Midbrain (tissue), 1 donor: ENCODE measurements around the gene VEZF1.
A peak's percentile ranks its signal among the peaks of the same experiment; 100 is the strongest.

Experiments
- DNase-seq: peaks from one replicate; lab custom pipeline; 2025; lab: John Stamatoyannopoulos, UW

VEZF1 gene

DNA sequence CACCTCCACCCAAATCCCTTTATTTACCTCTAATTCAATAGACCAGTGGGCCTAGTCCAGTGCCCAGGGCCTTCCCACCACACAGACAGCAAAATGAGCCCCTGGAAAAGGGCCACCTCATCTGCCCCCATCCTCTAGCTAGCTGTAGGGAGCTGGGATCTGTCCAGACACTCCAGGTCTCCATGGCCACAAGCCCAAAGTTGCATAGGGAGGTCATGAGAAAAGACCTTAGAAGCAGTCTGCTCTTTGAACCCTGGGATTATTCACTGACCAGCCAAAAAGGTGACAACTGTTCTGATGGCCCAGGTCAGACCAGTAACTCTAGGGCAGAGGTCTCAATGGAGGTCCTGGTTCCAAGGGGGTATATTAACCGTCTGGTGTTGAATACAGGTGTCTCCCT is 34.8 kb downstream of the VEZF1 start:
- DNase-seq, result no peak

DNA sequence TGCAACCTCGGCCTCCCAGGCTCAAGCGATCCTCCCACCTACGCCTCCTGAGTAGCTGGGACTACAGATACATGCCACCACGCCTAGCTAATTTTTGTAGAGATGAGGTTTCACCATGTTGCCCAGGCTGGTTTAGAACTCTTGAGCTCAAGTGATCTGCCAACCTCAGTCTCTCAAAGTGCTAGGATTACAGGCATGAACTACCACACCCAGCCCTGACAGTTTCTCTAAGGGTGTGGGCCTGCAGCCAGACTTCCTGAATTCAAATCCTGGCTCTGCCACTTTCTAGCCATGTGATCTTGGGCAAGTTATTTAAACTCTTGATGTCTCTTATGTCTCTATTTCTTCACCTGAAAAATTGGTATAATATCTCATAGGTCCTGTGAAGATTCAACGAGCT is 38.4 kb downstream of the VEZF1 start:
- no peak for DNase-seq

DNA sequence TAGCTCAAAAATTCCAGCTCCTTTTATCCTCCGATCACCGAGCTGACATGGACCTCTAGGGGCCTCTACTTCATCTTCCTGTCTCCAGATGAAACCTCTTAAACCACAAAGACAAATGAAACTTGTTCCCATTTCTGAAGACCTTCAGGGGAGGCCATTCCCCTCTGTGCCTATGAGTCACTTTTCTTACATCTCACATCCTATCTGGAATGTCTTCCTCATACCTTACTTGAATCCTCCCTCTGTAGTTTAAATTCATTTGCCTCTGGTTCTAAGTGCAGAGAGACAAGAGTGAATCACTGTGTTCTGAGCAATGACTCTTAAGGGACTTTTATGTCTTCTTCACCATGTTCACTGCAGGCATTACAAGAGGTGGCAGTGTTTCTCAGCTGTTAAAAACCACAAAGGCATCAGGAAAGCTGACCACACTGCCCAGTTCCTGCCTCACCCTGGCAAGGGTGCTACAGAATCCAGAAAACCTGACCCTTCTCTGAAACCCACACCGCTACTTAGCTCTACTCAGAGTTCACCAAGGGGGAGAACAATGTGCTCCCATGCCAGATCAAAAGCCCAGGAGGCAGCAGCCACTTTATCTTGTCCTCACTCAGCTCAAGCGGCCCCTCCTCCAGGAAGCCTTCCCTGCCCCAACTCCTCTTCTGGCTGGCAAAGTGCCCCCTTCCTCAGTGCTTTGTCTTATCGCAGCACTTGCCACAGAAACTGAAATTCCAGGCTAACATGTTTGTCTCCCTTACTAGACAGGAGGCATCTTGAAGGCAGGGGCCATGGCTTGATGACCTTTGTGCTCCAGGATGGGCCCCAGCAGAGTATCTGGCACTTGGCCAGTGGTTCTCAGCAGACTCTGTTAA is 39.3 kb downstream of the VEZF1 start:
- DNase-seq, result peak; percentile 59

DNA sequence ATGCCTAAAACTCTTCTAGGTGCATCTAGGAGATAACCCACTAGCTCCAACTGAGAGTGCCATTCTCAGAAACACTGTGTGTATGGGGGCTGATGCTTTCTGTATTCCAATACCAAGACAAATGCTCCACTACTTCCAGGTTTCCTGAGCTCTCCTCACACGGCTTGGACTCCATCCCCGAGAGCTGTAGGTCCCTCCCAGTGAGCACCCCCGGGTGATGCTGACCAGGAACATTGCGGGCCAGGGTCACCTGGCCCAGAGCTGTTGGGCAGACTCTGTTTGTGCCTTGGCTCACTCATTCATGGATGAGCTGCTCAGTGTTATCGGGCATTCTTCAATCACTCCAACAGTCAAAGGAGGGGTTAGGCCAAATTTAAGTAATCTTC is 39.9 kb downstream of the VEZF1 start:
- no peak for DNase-seq

DNA sequence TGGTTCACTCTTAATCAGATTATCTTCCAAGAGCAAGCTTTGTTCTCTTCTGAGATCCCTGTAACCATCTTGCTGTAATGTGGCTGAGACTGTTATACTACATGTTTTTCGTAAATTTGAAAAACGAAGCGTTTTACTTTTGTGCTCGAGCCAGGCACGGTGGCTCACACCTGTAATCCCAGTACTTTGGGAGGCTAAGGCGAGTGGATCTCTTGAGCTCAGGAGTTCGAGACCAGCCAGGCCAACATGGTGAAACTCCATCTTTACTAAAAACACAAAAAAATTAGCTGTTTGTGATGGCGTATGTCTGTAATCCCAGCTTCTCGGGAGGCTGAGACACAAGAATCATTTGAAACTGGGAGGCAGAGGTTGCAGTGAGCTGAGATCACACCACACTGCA is 40.7 kb downstream of the VEZF1 start:
- DNase-seq, result no peak

DNA sequence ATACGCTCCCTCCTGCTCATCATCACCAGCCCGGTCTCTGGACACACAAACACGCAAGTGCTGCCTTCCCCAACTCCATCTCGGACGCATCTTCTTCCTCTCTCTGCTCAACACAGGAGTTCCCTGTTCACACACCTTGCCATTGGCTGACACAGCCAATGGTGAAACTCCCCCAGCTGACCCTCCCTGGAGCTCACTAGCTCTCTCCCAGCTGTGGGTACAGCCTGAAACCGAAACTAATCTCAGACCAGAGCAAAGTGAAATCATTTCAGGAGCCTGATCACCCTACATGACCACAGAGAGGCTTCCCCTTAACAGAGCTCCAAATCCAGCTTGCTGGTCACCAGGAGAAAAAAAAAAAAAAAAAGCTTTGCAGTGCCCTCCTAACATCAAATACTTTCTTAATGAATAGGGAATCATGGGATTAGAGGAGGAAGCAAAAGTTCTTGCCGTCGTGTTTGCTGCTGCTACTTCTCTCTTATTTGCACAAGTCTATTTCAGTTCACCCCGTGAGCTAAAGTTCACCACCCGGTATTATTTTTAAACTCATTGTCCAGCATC is 41.2 kb downstream of the VEZF1 start:
- DNase-seq, result peak; percentile 58

DNA sequence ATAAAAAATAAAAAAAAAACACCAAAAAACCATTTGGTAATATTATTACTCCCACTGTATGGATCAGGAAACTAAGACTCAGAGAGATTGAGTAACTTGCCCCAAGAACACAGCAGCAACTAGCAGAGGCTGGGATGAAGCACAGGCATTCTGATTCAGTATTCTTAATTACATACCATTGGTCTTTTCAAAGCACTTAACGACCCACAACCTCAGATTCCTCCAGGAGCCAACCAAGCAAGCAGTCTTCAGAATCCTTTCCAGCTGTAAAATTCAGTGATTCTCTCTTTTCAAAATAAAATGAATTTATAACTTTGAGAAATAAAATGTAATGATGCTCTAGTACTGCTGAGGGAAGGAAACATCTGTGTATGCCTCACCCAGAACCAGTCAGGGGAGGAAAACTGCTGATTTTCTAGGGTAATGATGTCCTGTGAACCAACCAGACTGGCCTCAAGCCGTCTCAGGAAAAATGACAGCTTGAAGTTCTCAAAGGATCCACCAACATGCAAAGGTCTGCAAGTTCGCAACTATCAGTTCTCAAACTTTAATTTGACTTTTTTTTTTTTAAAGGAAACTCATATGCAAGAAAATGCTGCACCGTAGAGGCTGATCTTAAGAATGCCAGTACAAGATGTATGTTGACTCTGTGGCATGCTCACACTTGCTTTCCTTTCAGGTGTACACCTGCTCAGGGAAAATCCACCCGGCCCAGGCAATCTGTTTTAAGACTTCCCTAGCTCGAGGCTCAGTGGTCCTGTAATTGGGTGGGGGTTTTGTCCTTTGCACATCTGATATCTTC is 41.9 kb downstream of the VEZF1 start:
- no peak for DNase-seq

DNA sequence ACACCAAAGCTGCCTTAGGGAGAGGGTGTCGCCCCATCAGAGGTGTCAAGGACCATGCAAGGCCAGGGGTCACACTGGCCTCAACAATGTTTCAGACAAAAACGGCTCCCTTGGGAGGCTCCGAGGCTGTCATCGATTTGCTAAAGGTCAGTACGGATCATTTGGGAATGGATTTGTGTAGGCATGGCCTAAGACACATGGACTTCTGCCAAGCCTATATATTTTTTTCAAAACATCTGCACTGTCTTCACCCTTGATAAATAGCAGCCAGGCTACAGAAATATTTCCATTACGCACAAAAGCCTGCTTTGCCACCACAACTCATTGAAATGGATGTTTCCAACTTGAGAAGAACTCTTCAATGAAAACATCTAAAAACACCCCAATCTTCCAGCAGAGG is 43.1 kb downstream of the VEZF1 start:
- DNase-seq, result no peak

DNA sequence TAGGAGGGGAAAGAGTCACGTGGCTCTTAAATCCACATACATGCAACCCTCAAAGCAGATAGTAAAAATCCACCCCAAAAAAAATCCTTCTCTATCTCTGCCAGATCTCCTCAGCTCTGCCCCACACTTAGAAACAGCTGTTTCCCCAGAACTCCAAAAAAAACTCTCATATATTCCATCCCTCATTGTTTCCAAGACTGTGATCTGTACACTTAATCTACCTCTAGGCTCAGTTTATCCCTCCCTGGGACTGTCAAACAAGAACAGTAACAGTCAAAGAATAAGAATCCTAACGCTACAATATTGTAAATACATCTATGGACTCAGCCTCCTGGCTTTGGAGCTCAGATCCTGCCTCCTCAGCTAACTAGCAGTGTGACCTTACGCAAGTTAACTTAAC is 44.4 kb downstream of the VEZF1 start:
- no peak for DNase-seq

DNA sequence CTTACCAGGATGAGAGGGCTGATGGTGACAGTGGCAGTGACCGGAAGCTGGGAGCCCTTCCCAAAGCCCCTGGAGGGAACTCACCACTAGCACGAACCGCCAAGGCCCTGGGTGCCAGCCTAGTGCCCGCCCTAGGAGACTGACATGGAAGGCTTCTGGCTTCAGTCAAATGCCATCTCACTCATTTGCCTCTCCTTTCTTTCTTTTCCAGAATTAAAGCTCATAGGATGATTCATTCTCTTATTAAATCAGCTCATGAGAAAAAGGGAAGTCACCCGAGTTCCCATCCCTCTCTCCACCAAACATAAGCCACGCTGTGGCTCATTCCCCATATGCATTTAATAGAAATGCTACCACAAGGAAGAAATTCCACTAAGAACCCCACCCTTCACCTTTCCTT is 44.9 kb downstream of the VEZF1 start:
- DNase-seq, result no peak

DNA sequence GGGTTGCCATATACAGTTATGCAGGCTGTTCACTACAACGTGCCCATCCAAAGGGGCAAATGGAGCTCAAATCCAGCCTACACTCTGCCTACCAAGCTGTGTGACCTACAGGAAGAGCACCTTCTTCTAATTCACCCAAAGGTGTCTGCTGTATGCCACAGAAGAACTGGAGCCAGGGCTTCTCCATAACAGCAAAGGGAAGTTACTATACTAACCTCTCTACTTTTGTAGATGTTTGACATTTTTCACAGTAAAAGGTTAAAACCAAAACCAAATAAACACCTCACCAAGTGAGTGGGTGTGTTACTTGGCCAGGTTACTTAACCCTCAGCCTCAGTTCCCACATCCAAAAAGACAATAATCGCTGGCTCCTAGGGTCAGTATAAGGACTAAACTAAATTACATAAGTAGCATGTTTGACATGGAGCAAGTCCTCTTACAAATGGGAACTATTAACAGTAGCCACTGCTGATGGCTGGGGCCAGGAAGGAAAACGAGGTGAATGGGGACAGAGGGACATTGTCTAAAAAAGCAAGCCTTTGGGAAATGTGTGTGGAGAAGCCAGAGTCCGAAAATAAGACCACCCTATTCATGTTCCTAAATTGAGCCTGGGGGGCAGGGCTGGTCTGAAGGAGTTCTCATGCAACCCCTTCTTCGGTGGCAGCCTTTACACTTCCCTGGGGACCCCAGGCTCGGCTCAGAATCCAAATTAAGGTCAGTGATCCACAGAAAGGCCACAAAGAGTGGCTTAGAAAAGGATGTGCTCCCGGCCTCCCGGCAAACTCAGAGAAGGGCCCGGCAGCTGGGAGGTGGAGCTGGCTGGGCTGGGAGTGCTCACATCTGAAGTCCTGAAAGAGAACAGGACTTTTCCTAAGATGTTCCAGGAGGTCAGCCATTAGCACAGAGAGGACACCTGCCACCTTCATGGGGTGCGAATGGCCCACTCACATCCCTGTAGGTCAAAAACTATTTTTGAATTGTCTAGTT is 46.4 kb downstream of the VEZF1 start:
- no peak for DNase-seq

DNA sequence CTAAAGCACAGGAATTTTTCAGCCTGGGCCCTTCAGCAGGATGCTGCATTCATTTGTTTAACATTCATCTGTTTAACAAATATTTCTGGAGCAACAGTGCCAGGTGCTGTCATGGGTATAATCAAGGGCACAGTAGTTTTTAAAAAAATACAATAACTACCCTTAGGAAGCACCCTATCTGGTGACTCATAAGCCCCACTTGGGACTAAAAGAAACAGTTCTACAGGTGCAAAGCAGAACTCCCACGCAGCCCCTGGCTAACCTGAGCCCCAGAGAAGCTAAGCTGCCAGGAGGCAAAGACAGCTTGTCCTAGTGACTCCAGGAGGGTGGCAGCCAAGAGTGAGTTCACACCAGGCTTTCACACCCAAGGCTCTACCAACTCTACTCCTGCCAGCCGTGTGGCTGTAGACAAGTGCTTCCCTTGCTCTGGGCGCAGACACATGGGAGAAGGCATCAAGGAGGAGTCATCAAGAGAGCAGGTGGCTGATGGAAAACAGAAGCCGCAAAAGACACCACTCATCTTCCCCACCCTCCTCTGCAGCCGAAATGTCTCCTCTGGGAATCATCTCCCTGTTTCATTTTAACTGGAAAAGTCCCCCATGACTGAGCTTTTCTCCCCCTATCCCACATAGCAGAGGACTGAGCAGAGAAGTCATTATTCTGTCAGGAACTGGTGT is 47.3 kb downstream of the VEZF1 start:
- no peak for DNase-seq

DNA sequence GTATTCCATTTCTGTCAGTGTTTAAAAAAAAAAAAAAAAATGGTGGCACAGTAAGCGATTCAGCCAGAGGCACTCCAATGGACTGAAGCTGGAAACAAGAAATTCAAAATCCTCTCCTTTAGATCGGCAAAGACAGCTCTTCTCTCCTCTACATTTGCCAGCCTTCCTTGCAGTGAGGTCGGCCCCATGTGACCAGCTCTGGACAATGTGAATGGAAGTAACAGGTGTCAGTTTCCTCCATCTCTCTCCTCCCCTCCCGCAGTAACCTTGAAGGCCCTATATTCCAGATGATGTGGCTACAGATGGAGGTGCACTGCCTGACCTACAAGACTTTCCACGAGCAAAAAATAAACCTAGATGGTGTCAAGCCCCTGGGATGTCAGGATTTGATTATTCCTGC is 47.8 kb downstream of the VEZF1 start:
- peak; percentile 48 for DNase-seq

DNA sequence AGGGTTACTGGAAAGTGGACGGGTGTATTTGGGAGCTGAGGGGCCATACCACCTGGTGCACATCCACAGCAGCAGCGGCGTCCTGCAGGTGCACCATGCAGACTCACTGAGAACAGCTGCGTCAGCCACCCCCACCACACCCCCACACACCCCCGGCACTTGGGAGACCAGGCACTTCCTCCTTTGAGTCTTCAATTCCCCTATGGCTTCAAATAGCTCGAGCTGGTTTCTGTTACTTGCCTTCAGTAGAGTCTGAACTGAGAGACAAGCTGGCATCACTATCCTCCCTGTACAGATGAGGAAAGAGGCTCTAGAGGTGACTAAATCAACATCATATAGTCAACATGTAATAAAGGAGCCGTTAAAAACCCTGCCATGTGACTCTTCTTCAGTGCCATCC is 48.3 kb downstream of the VEZF1 start:
- DNase-seq, result no peak

DNA sequence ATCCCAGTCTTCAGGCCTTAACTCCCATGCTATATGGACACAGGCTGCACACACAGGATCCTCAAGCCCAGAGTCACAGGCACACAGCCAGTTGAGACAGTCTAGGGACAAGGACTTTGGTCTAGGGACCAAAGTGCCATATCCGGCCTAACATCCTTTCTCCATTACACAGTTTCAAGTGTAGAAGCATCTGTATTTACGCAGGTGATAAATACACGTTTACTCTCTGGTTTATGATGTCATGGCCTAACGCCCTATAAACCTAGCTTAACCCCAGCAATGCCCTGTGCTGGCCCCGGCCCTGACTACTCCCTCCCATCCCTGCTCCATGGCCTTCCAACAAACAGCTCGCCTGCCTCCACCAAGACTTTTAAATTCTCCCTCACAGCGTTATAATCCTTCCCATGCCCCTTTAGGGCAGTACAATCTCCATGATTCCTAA is 50.0 kb downstream of the VEZF1 start:
- no peak for DNase-seq

DNA sequence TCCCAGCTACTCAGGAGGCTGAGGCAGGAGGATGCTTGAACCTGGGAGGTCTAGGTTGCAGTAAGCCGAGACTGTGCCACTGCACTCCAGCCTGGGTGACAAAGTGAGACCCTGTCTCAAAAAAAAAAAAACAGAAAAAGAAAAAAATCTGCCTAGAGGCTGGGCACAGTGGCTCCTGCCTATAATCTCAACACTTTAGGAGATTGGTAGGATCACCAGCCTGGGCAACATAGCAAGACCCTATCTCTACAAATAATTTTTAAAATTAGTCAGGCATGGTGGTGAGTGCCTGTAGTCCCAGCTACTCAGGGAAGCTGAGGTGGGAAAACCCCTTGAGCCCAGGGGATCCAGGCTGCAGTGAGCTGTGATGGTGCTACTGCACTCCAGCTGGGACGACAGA is 50.6 kb downstream of the VEZF1 start:
- no peak for DNase-seq

DNA sequence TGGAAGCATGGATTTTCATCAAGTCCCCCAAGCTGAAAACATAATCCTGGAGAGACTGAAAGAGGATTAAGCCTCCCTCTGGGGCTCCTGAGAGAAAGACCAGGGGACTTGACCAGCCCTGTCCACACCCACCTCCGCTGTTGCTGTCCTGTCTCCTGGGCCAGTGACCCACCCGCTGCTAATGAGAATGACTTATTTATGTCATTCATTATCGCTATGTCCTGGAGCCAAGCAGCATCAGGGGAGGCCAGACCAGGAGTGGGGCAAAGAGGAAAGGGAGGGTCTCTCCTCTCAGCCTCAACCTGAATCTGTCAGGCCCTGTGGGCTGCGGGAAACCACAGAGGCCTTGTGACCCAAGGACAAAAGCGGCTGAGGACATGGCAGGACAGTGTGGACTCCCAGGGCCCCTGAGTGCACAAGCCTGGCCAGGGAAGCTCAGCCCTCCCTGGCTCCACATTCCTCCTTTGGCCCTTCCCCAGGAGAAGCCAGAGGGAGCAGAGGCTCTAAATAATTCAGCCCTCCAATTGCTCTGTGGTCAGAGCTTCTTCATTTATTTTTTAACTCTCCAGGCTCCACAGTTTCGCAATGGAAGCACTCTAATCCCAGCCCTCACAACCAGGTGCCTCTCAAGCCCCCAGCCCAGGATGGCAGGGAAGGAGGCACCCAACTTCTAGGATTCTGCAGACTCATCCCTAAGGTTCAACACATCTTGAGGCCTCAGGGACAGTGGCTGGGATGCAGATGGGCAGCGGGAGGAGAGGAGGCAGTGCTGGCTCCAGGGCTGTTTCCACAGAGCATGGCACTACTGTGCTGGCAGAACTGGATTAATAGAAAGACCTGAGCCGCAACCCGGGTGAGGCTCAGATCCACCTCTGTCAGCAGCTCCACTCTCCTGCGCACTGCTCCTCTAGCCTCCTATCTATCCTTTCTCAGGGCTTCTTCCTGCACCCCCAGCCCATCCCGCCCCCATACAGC is 51.9 kb downstream of the VEZF1 start:
- peak; percentile 76 for DNase-seq

DNA sequence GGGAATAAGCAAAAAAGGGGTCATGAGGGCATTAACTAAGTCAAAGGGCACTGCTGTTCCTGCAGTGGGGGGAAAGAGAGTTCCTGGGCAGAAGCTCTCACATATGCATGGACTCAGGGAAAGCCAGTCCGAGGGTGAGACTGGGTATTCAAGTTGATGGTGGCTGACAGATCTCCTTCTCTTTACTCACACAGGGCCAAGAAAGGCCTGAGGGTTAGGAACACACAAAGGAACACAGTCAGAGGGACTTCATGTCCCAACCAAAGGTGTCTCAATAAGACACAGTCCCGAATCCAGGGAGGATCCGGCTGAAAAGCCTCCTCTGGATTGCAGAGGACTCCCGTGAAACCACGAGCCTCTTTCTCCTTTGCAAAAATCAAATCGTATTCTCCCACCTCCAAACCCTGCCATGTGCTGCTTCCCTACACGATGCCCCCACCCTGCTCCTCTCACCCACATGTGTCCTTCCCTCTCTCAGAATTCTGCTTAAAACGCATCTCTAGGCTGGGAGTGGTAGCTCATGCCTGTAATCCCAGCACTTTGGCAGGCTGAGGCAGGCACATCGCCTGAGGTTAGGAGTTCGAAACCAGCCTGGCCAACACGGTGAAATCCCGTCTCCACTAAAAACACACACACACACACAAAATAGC is 56.4 kb downstream of the VEZF1 start:
- DNase-seq, result no peak

DNA sequence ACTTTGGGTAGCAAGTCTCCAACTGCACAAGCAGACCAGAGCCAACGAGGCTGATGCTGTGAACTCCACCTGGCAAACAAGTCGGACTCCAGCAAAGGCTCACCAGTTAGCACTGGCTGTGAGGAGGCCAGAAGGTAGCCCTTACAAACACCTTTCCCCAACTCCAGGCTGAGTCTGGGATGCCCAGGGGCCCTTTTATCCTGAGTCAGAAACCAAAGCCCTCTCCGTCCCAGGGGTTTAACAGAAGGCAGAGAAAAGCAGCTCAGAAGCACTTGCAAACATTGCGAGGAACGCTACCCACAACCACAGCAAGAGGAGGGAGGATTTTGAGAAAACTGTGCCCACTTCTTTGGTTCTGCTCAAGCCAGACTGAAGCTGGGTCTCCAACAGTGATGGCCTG is 57.8 kb downstream of the VEZF1 start:
- DNase-seq, result no peak
